ENCODE data around the gene XYLT2.

GRCh38 chr17:50331085-50331791 is 14.7 kb upstream of the XYLT2 start:
- TF ChIP-seq, protein P1, sequence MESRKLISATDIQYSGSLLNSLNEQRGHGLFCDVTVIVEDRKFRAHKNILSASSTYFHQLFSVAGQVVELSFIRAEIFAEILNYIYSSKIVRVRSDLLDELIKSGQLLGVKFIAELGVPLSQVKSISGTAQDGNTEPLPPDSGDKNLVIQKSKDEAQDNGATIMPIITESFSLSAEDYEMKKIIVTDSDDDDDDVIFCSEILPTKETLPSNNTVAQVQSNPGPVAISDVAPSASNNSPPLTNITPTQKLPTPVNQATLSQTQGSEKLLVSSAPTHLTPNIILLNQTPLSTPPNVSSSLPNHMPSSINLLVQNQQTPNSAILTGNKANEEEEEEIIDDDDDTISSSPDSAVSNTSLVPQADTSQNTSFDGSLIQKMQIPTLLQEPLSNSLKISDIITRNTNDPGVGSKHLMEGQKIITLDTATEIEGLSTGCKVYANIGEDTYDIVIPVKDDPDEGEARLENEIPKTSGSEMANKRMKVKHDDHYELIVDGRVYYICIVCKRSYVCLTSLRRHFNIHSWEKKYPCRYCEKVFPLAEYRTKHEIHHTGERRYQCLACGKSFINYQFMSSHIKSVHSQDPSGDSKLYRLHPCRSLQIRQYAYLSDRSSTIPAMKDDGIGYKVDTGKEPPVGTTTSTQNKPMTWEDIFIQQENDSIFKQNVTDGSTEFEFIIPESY (IDR thresholded peaks at IDR 0.05), result no peak
- TF ChIP-seq EZH2 (IDR thresholded peaks at IDR 0.05; ENCODE audit: borderline replicate concordance, control insufficient read depth, low read depth, low read length) (no peak), GABPA (IDR thresholded peaks at IDR 0.05; ENCODE audit: low read depth) (no peak), MXI1 (IDR thresholded peaks at IDR 0.05; ENCODE audit: low read depth, low read length) (no peak), SMARCA5 (IDR thresholded peaks at IDR 0.05) (no peak), TARDBP (IDR thresholded peaks at IDR 0.05; ENCODE audit: borderline replicate concordance) (no peak)

Measured in GM12878 (cell line).